Subcutaneous abdominal adipose tissue (tissue), 5 donors: ENCODE results near the gene CP.
"Not testable (repeated sequence)": the region's sequence is repeated elsewhere in the genome, so short reads cannot be mapped to it uniquely, and the experiment has no call there.

Source experiments
- H3K27ac ChIP-seq: one replicate; pipeline ENCODE4 v1.7.0; 2013; ENCODE audit warnings: low read depth, mild to moderate bottlenecking, inconsistent platforms, low read length, moderate library complexity
- H3K27me3 ChIP-seq, 5 donors: one replicate each; pipeline ENCODE4 v1.7.0; 2013; ENCODE audit warnings: low read length in 5 of 5, inconsistent platforms in 1 of 5; ENCODE audit not compliant: control insufficient read depth in 5 of 5, insufficient read depth in 4 of 5
- H3K36me3 ChIP-seq, 5 donors: one replicate each; pipeline ENCODE4 v1.7.0; 2013; ENCODE audit warnings: low read length in 5 of 5; ENCODE audit not compliant: control insufficient read depth in 5 of 5, insufficient read depth in 5 of 5
- H3K4me1 ChIP-seq, 5 donors: one replicate each; pipeline ENCODE4 v1.7.0; 2013; ENCODE audit warnings: low read length in 5 of 5, mild to moderate bottlenecking in 3 of 5, moderate library complexity in 1 of 5; ENCODE audit not compliant: control insufficient read depth in 5 of 5, insufficient read depth in 5 of 5
- H3K4me3 ChIP-seq, 5 donors: one replicate each; pipeline ENCODE4 v1.7.0; 2013; ENCODE audit warnings: low read length in 5 of 5, low read depth in 1 of 5
- H3K9ac ChIP-seq, 5 donors: one replicate each; pipeline ENCODE4 v1.7.0; 2013; ENCODE audit warnings: low read length in 5 of 5, mild to moderate bottlenecking in 4 of 5, moderate library complexity in 3 of 5
- H3K9me3 ChIP-seq, 5 donors: one replicate each; pipeline ENCODE4 v1.7.0; 2013; ENCODE audit warnings: low read length in 5 of 5; ENCODE audit not compliant: control insufficient read depth in 5 of 5
- donor health status: healthy.
- donor health status: healthy.
- donor health status: healthy.
- donor health status: healthy.
- donor health status: healthy.

Gene CP

GRCh38 chr3:149214702-149215101 lies 6.9 kb downstream of the CP start:
- H3K4me1 ChIP-seq, result peaks cover 0 to 22% (median 1%) of the 10 kb centered on the region in 5 donors
- H3K9me3 ChIP-seq, result no peaks in the 10 kb centered on the region
- no peaks in the 10 kb centered on the region for H3K36me3 ChIP-seq
- H3K4me3 ChIP-seq, result no peak overlapping the region
- no peak overlapping the region for H3K27ac ChIP-seq
- no peak overlapping the region for H3K9ac ChIP-seq
- H3K27me3 ChIP-seq, result no peaks in the 10 kb centered on the region

- Histone ChIP-seq H3K9me3 (no peaks in the 10 kb centered on the region), H3K4me3 (no peak overlapping the region), H3K4me1 (peaks cover 0 to 22% (median 1%) of the 10 kb centered on the region in 5 donors), H3K9ac (no peak overlapping the region), H3K27me3 (no peaks in the 10 kb centered on the region), H3K36me3 (no peaks in the 10 kb centered on the region), H3K27ac (no peak overlapping the region)
These were observed 9.2 kb downstream of the CP start for GRCh38 chr3:149212386-149212785.

GRCh38 chr3:149209431-149209830 lies 12.2 kb downstream of the CP start:
- Histone ChIP-seq H3K4me1 (peaks cover 0 to under 1% (median 0%) of the 10 kb centered on the region in 5 donors), H3K4me3 (no peak overlapping the region), H3K9me3 (no peaks in the 10 kb centered on the region), H3K36me3 (no peaks in the 10 kb centered on the region), H3K27me3 (no peaks in the 10 kb centered on the region), H3K9ac (no peak overlapping the region), H3K27ac (no peak overlapping the region)

- no peak overlapping the region for H3K9ac ChIP-seq
- H3K36me3 ChIP-seq, result no peaks in the 10 kb centered on the region
- H3K4me1 ChIP-seq, result no peaks in the 10 kb centered on the region
- no peaks in the 10 kb centered on the region for H3K27me3 ChIP-seq
- H3K27ac ChIP-seq, result no peak overlapping the region
- H3K9me3 ChIP-seq, result no peaks in the 10 kb centered on the region
- H3K4me3 ChIP-seq, result no peak overlapping the region
These were observed 14.2 kb downstream of the CP start for GRCh38 chr3:149207475-149207874.

- Histone ChIP-seq H3K4me3 (no peak overlapping the region), H3K27ac (no peak overlapping the region), H3K36me3 (no peaks in the 10 kb centered on the region), H3K9ac (no peak overlapping the region), H3K4me1 (no peaks in the 10 kb centered on the region), H3K27me3 (no peaks in the 10 kb centered on the region), H3K9me3 (no peaks in the 10 kb centered on the region)
These were observed 17.1 kb downstream of the CP start for GRCh38 chr3:149204390-149204991.

GRCh38 chr3:149203758-149204157 lies 17.9 kb downstream of the CP start:
- no peak overlapping the region for H3K4me3 ChIP-seq
- H3K4me1 ChIP-seq, result no peaks in the 10 kb centered on the region
- H3K9ac ChIP-seq, result no peak overlapping the region
- H3K9me3 ChIP-seq, result no peaks in the 10 kb centered on the region
- no peaks in the 10 kb centered on the region for H3K27me3 ChIP-seq
- no peaks in the 10 kb centered on the region for H3K36me3 ChIP-seq
- H3K27ac ChIP-seq, result no peak overlapping the region

GRCh38 chr3:149199474-149199873 lies 22.2 kb downstream of the CP start:
- Histone ChIP-seq H3K36me3 (no peaks in the 10 kb centered on the region), H3K9ac (no peak overlapping the region), H3K4me3 (no peak overlapping the region), H3K9me3 (no peaks in the 10 kb centered on the region), H3K27ac (no peak overlapping the region), H3K4me1 (peaks cover 0 to 5% (median 0%) of the 10 kb centered on the region in 5 donors), H3K27me3 (no peaks in the 10 kb centered on the region)

- H3K4me1 ChIP-seq, result peaks cover 0 to 5% (median 0%) of the 10 kb centered on the region in 5 donors
- H3K9me3 ChIP-seq, result no peaks in the 10 kb centered on the region
- no peaks in the 10 kb centered on the region for H3K36me3 ChIP-seq
- no peak overlapping the region for H3K4me3 ChIP-seq
- H3K27me3 ChIP-seq, result no peaks in the 10 kb centered on the region
- H3K27ac ChIP-seq, result no peak overlapping the region
- H3K9ac ChIP-seq, result no peak overlapping the region
These were observed 23.0 kb downstream of the CP start for GRCh38 chr3:149198611-149199010.

- no peaks in the 10 kb centered on the region for H3K36me3 ChIP-seq
These were observed 24.0 kb downstream of the CP start for GRCh38 chr3:149197669-149198068.

GRCh38 chr3:149196805-149197592 lies 24.6 kb downstream of the CP start:
- not testable (repeated sequence) for H3K36me3 ChIP-seq, H3K9me3 ChIP-seq, H3K27ac ChIP-seq, H3K4me1 ChIP-seq, H3K27me3 ChIP-seq, H3K9ac ChIP-seq
- H3K4me3 ChIP-seq, result peak overlapping the region in 2 of 5 donors; percentile 36 to 63

More at GRCh38 chr3:149197669-149198068, 24.0 kb downstream of the CP start:
- Histone ChIP-seq H3K27ac (no peak overlapping the region), H3K9me3 (no peaks in the 10 kb centered on the region), H3K9ac (no peak overlapping the region), H3K4me3 (peak overlapping the region in 4 of 5 donors; percentile 12 to 63 (median 30)), H3K4me1 (peaks cover 0 to 5% (median 0%) of the 10 kb centered on the region in 5 donors), H3K27me3 (no peaks in the 10 kb centered on the region)
